HEK293 (cell line): ENCODE data around the gene KIFAP3.
A peak's percentile ranks its signal among the peaks of the same experiment; 100 is the strongest.

Experiments used
- FEZF1 ChIP-seq: fragments of 450-650 bp; formaldehyde crosslinking; IDR thresholded peaks from 2 replicates; pipeline ENCODE4 v1.5.1; 2016; ENCODE audit warnings: missing biosample characterization, missing genetic modification characterization
- GLI2 ChIP-seq: fragments of 450-650 bp; formaldehyde crosslinking; IDR thresholded peaks from 2 replicates; pipeline ENCODE4; 2017; ENCODE audit warnings: missing biosample characterization, missing genetic modification characterization, low read depth, borderline replicate concordance
- GLIS1 ChIP-seq: fragments of 450-650 bp; formaldehyde crosslinking; IDR thresholded peaks from 2 replicates; pipeline ENCODE4 v1.5.1; 2016; ENCODE audit warnings: missing biosample characterization, missing genetic modification characterization
- HOXC10 ChIP-seq: sonication (generic); formaldehyde crosslinking; IDR thresholded peaks from 2 replicates; pipeline ENCODE4 v1.8.1; 2023; ENCODE audit warnings: mild to moderate bottlenecking, missing genetic modification reagents
- HOXD13 ChIP-seq: sonication (generic); formaldehyde crosslinking; IDR thresholded peaks from 2 replicates; pipeline ENCODE4 v1.8.0; 2022; ENCODE audit warnings: missing genetic modification reagents, borderline replicate concordance
- IKZF3 ChIP-seq: fragments of 450-650 bp; IDR thresholded peaks from 2 replicates; pipeline ENCODE4 v1.5.0; 2018; ENCODE audit warnings: missing biosample characterization, mild to moderate bottlenecking, missing genetic modification characterization, moderate library complexity
- INSM2 ChIP-seq: fragments of 450-650 bp; formaldehyde crosslinking; IDR thresholded peaks from 2 replicates; pipeline ENCODE4 v1.5.1; 2016; ENCODE audit warnings: missing biosample characterization, missing genetic modification characterization
- KLF16 ChIP-seq: fragments of 450-650 bp; formaldehyde crosslinking; IDR thresholded peaks from 2 replicates; pipeline ENCODE4 v1.5.1; 2017; ENCODE audit warnings: missing biosample characterization, missing genetic modification characterization
- KLF7 ChIP-seq: fragments of 450-650 bp; formaldehyde crosslinking; IDR thresholded peaks from 2 replicates; pipeline ENCODE4 v1.5.1; 2016; ENCODE audit warnings: missing biosample characterization, missing genetic modification characterization, borderline replicate concordance
- OSR2 ChIP-seq: fragments of 450-650 bp; formaldehyde crosslinking; IDR thresholded peaks from 2 replicates; pipeline ENCODE4 v1.5.1; 2016; ENCODE audit warnings: missing biosample characterization, missing genetic modification characterization
- OVOL3 ChIP-seq: fragments of 450-650 bp; formaldehyde crosslinking; IDR thresholded peaks from 2 replicates; pipeline ENCODE4 v1.5.1; 2016; ENCODE audit warnings: missing biosample characterization, missing genetic modification characterization
- TSHZ1 ChIP-seq: fragments of 450-650 bp; formaldehyde crosslinking; IDR thresholded peaks from 2 replicates; pipeline ENCODE4 v1.5.1; 2016; ENCODE audit warnings: missing biosample characterization, missing genetic modification characterization, borderline replicate concordance
- WT1 ChIP-seq: fragments of 450-650 bp; formaldehyde crosslinking; IDR thresholded peaks from 2 replicates; pipeline ENCODE4 v1.5.1; 2016; ENCODE audit warnings: missing biosample characterization, missing genetic modification characterization
- ZBTB20 ChIP-seq: fragments of 450-650 bp; formaldehyde crosslinking; IDR thresholded peaks from 2 replicates; pipeline ENCODE4 v1.5.1; 2016; ENCODE audit warnings: missing biosample characterization, missing genetic modification characterization
- ZBTB8A ChIP-seq: fragments of 450-650 bp; formaldehyde crosslinking; IDR thresholded peaks from 2 replicates; pipeline ENCODE4 v1.5.1; 2016; ENCODE audit warnings: missing biosample characterization, missing genetic modification characterization
- ZEB2 ChIP-seq: fragments of 450-650 bp; formaldehyde crosslinking; IDR thresholded peaks from 2 replicates; pipeline ENCODE4 v1.5.1; 2016; ENCODE audit warnings: missing biosample characterization, missing genetic modification characterization
- ZNF133 ChIP-seq: fragments of 450-650 bp; formaldehyde crosslinking; IDR thresholded peaks from 2 replicates; pipeline ENCODE4 v1.5.1; 2016; ENCODE audit warnings: missing biosample characterization, missing genetic modification characterization
- ZNF174 ChIP-seq: fragments of 450-650 bp; formaldehyde crosslinking; IDR thresholded peaks from 2 replicates; pipeline ENCODE4 v1.5.0; 2017; ENCODE audit warnings: missing biosample characterization, mild to moderate bottlenecking, missing genetic modification characterization
- ZNF202 ChIP-seq: fragments of 450-650 bp; formaldehyde crosslinking; IDR thresholded peaks from 2 replicates; pipeline ENCODE4 v1.5.1; 2016; ENCODE audit warnings: missing biosample characterization, missing genetic modification characterization, borderline replicate concordance
- ZNF248 ChIP-seq: fragments of 450-650 bp; formaldehyde crosslinking; IDR thresholded peaks from 2 replicates; pipeline ENCODE4 v1.5.1; 2017; ENCODE audit warnings: missing biosample characterization, missing genetic modification characterization
- ZNF26 ChIP-seq: fragments of 450-650 bp; formaldehyde crosslinking; IDR thresholded peaks from 2 replicates; pipeline ENCODE4 v1.5.1; 2016; ENCODE audit warnings: missing biosample characterization, missing genetic modification characterization
- ZNF37A ChIP-seq: fragments of 450-650 bp; IDR thresholded peaks from 2 replicates; pipeline ENCODE4 v1.5.1; 2018; ENCODE audit warnings: missing biosample characterization, missing genetic modification characterization
- ZNF48 ChIP-seq: fragments of 450-650 bp; formaldehyde crosslinking; IDR thresholded peaks from 2 replicates; pipeline ENCODE4 v1.5.1; 2016; ENCODE audit warnings: missing biosample characterization, missing genetic modification characterization
- ZNF514 ChIP-seq: fragments of 450-650 bp; formaldehyde crosslinking; IDR thresholded peaks from 2 replicates; pipeline ENCODE4 v1.5.1; 2016; ENCODE audit warnings: missing biosample characterization, missing genetic modification characterization
- ZNF529 ChIP-seq: fragments of 450-650 bp; formaldehyde crosslinking; IDR thresholded peaks from 2 replicates; pipeline ENCODE4 v1.5.1; 2017; ENCODE audit warnings: missing genetic modification characterization, missing biosample characterization; ENCODE audit not compliant: insufficient replicate concordance
- ZNF580 ChIP-seq: fragments of 450-650 bp; formaldehyde crosslinking; IDR thresholded peaks from 2 replicates; pipeline ENCODE4 v1.5.1; 2016; ENCODE audit warnings: missing biosample characterization, missing genetic modification characterization
- ZNF600 ChIP-seq: fragments of 450-650 bp; formaldehyde crosslinking; IDR thresholded peaks from 2 replicates; pipeline ENCODE4 v1.5.1; 2016; ENCODE audit warnings: missing biosample characterization, missing genetic modification characterization
- ZNF624 ChIP-seq: fragments of 450-650 bp; formaldehyde crosslinking; IDR thresholded peaks from 2 replicates; pipeline ENCODE4 v1.5.1; 2017; ENCODE audit warnings: missing biosample characterization, missing genetic modification characterization
- ZNF664 ChIP-seq: fragments of 450-650 bp; formaldehyde crosslinking; IDR thresholded peaks from 2 replicates; pipeline ENCODE4 v1.5.1; 2016; ENCODE audit warnings: missing biosample characterization, missing genetic modification characterization
- ZNF747 ChIP-seq: fragments of 450-650 bp; formaldehyde crosslinking; IDR thresholded peaks from 2 replicates; pipeline ENCODE4 v1.5.1; 2016; ENCODE audit warnings: missing biosample characterization, missing genetic modification characterization
- ZNF785 ChIP-seq: fragments of 450-650 bp; formaldehyde crosslinking; IDR thresholded peaks from 2 replicates; pipeline ENCODE4 v1.5.1; 2016; ENCODE audit warnings: missing biosample characterization, missing genetic modification characterization
- ZNF830 ChIP-seq: fragments of 450-650 bp; IDR thresholded peaks from 2 replicates; pipeline ENCODE4 v1.5.0; 2018; ENCODE audit warnings: missing biosample characterization, missing genetic modification characterization, low read depth, mild to moderate bottlenecking, moderate library complexity
- ZNF843 ChIP-seq: fragments of 450-650 bp; formaldehyde crosslinking; IDR thresholded peaks from 2 replicates; pipeline ENCODE4 v1.5.1; 2016; ENCODE audit warnings: missing biosample characterization, missing genetic modification characterization
- TF ChIP-seq, protein P1 (sequence below): fragments of 450-650 bp; formaldehyde crosslinking; IDR thresholded peaks from 2 replicates; pipeline ENCODE4 v1.5.1; 2016; ENCODE audit warnings: missing biosample characterization, missing genetic modification characterization

KIFAP3 gene

GRCh38 chr1:169886422-169886821, 188.1 kb downstream of the KIFAP3 start (continued):
- TF ChIP-seq ZNF600 (tag by site-specific recombination) (0 out of 2 replicates have a peak, but pooled peaks have one; percentile 44), ZBTB20 (no peak), ZNF529 (tag by site-specific recombination) (no peak), FEZF1 (tag by site-specific recombination) (peak; percentile 47), OSR2 (tag by site-specific recombination) (peak; percentile 77), TSHZ1 (tag by site-specific recombination) (peak; percentile 86; the same call in 1 of the 2 replicates), GLIS1 (tag by site-specific recombination) (0 out of 2 replicates have a peak, but pooled peaks have one; percentile 12), INSM2 (0 out of 2 replicates have a peak, but pooled peaks have one; percentile 31), ZNF202 (no peak), ZNF514 (tag by site-specific recombination) (no peak), GLI2 (tag by site-specific recombination) (peak; percentile 67), KLF7 (tag by site-specific recombination) (no peak), ZNF133 (tag by site-specific recombination) (no peak), ZNF747 (tag by site-specific recombination) (no peak), KLF16 (0 out of 2 replicates have a peak, but pooled peaks have one; percentile 31), HOXD13 (CRISPR knock-in tag) (no peak), OVOL3 (tag by site-specific recombination) (peak; percentile 63; the same call in 1 of the 2 replicates), WT1 (tag by site-specific recombination) (no peak), ZNF26 (no peak), ZNF664 (tag by site-specific recombination) (0 out of 2 replicates have a peak, but pooled peaks have one; percentile 6), ZNF830 (tag by site-specific recombination) (no peak), ZNF248 (tag by site-specific recombination) (no peak), ZNF37A (tag by site-specific recombination) (no peak), ZNF785 (tag by site-specific recombination) (no peak), ZNF174 (tag by site-specific recombination) (no peak), HOXC10 (CRISPR knock-in tag) (no peak), ZNF48 (tag by site-specific recombination) (no peak), IKZF3 (tag by site-specific recombination) (0 out of 2 replicates have a peak, but pooled peaks have one; percentile 19), ZNF580 (tag by site-specific recombination) (peak; percentile 35; the same call in 1 of the 2 replicates), ZEB2 (tag by site-specific recombination) (peak; percentile 84), ZNF843 (peak; percentile 90), ZNF624 (no peak), ZBTB8A (tag by site-specific recombination) (no peak)
- TF ChIP-seq, protein P1, sequence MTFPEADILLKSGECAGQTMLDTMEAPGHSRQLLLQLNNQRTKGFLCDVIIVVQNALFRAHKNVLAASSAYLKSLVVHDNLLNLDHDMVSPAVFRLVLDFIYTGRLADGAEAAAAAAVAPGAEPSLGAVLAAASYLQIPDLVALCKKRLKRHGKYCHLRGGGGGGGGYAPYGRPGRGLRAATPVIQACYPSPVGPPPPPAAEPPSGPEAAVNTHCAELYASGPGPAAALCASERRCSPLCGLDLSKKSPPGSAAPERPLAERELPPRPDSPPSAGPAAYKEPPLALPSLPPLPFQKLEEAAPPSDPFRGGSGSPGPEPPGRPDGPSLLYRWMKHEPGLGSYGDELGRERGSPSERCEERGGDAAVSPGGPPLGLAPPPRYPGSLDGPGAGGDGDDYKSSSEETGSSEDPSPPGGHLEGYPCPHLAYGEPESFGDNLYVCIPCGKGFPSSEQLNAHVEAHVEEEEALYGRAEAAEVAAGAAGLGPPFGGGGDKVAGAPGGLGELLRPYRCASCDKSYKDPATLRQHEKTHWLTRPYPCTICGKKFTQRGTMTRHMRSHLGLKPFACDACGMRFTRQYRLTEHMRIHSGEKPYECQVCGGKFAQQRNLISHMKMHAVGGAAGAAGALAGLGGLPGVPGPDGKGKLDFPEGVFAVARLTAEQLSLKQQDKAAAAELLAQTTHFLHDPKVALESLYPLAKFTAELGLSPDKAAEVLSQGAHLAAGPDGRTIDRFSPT (tag by site-specific recombination) = no peak
